CMK (cell line): ENCODE measurements around the gene LYST.
"Not testable (repeated sequence)": the region's sequence is repeated elsewhere in the genome, so short reads cannot be mapped to it uniquely, and the experiment has no call there.

Experiments
- DNase-seq: peaks from one replicate; pipeline ENCODE4 v3.0.0-alpha.2; 2010; ENCODE audit warnings: low read depth

Gene LYST

GRCh38 chr1:235758931-235759330 lies 107.8 kb downstream of the LYST start:
- DNase-seq, result no peak

GRCh38 chr1:235757587-235758096 lies 109.1 kb downstream of the LYST start:
- DNase-seq, result no peak

- not testable (repeated sequence) for DNase-seq
Measured at GRCh38 chr1:235754186-235754585, 112.5 kb downstream of the LYST start.

- DNase-seq, result peak; percentile 45
Measured at GRCh38 chr1:235749755-235750300, 116.9 kb downstream of the LYST start.

GRCh38 chr1:235748747-235749146 lies 118.0 kb downstream of the LYST start:
- DNase-seq, result no peak

GRCh38 chr1:235746245-235746644 lies 120.5 kb downstream of the LYST start:
- no peak for DNase-seq

- DNase-seq, result no peak
Measured at GRCh38 chr1:235745503-235746136, 121.1 kb downstream of the LYST start.

GRCh38 chr1:235742914-235743599 lies 123.6 kb downstream of the LYST start:
- no peak for DNase-seq

- DNase-seq, result no peak
Measured at GRCh38 chr1:235741294-235741693, 125.4 kb downstream of the LYST start.

GRCh38 chr1:235739631-235740030 lies 127.1 kb downstream of the LYST start:
- no peak for DNase-seq

- DNase-seq, result no peak
Measured at GRCh38 chr1:235739124-235739523, 127.6 kb downstream of the LYST start.

GRCh38 chr1:235737751-235738150 lies 129.0 kb downstream of the LYST start:
- no peak for DNase-seq

GRCh38 chr1:235736263-235736662 lies 130.4 kb downstream of the LYST start:
- no peak for DNase-seq

- DNase-seq, result no peak
Measured at GRCh38 chr1:235735621-235736020, 131.1 kb downstream of the LYST start.

- DNase-seq, result no peak
Measured at GRCh38 chr1:235734335-235734734, 132.4 kb downstream of the LYST start.

- no peak for DNase-seq
Measured at GRCh38 chr1:235730007-235730406, 136.7 kb downstream of the LYST start.

GRCh38 chr1:235726557-235726956 lies 140.1 kb downstream of the LYST start:
- no peak for DNase-seq

- no peak for DNase-seq
Measured at GRCh38 chr1:235725434-235725833, 141.3 kb downstream of the LYST start.

- no peak for DNase-seq
Measured at GRCh38 chr1:235724730-235725129, 142.0 kb downstream of the LYST start.

GRCh38 chr1:235722858-235723257 lies 143.8 kb downstream of the LYST start:
- no peak for DNase-seq

GRCh38 chr1:235721982-235722381 lies 144.7 kb downstream of the LYST start:
- no peak for DNase-seq

GRCh38 chr1:235720544-235720943 lies 146.2 kb downstream of the LYST start:
- DNase-seq, result no peak

GRCh38 chr1:235714205-235714897 lies 152.4 kb downstream of the LYST start:
- DNase-seq, result no peak
